Esophagus muscularis mucosa (tissue), 4 donors: ENCODE data around the gene VSIG8. TPM values are rescaled to one million over a fixed set of nuclear protein-coding genes. Genes with fewer than 3 reads are reported as not detected.

Source experiments
- DNase-seq: peaks from one replicate; pipeline ENCODE4 v3.0.0-alpha.2; 2017; ENCODE audit errors: extremely low spot score
- H3K27ac ChIP-seq, 4 donors: fragments of 200-600 bp; sonication (generic); replicated peaks in 1 of 4; 1 replicate in 3 of 4; 2 replicates in 1 of 4; pipeline ENCODE4 v1.5.1; 2016 to 2019; ENCODE audit warnings: mild to moderate bottlenecking in 1 of 4
- H3K27me3 ChIP-seq, 4 donors: fragments of 200-600 bp; sonication (generic); one replicate each; pipeline versions ENCODE4 v1.5.1 to v1.6.0; 2016 to 2019
- H3K36me3 ChIP-seq, 4 donors: fragments of 200-600 bp; sonication (generic); one replicate each; pipeline ENCODE4 v1.5.1; 2016 to 2019
- H3K4me1 ChIP-seq, 4 donors: fragments of 200-600 bp; sonication (generic); one replicate each; pipeline ENCODE4 v1.5.1; 2016 to 2019
- H3K4me3 ChIP-seq, 4 donors: fragments of 200-600 bp; sonication (generic); 1 replicate in 2 of 4; 2 replicates in 2 of 4; pipeline ENCODE4 v1.5.1; 2016 to 2019; ENCODE audit warnings: mild to moderate bottlenecking in 4 of 4, moderate library complexity in 1 of 4
- H3K9me3 ChIP-seq, 4 donors: fragments of 200-600 bp; sonication (generic); 1 replicate in 3 of 4; 2 replicates in 1 of 4; pipeline ENCODE4 v1.5.1; 2016 to 2019
- CTCF ChIP-seq, 3 experiments: fragments of 200-600 bp in 2 of 3; fragments of 450-650 bp in 1 of 3; sonication (generic) in 2 of 3; IDR thresholded peaks; one replicate each; pipeline ENCODE4 v1.5.1; 2017 to 2019; ENCODE audit warnings: antibody characterized with exemption in 3 of 3, mild to moderate bottlenecking in 2 of 3, moderate library complexity in 1 of 3
- EP300 ChIP-seq: sonication (generic); formaldehyde crosslinking; IDR thresholded peaks from one replicate; pipeline ENCODE4 v1.6.1; 2017; ENCODE audit warnings: antibody characterized with exemption
- POLR2A ChIP-seq: fragments of 450-650 bp; IDR thresholded peaks from one replicate; pipeline ENCODE4 v1.6.1; 2017; ENCODE audit warnings: antibody characterized with exemption, moderate library complexity, mild to moderate bottlenecking, low read depth
- POLR2AphosphoS5 ChIP-seq, 2 donors: sonication (generic); formaldehyde crosslinking; IDR thresholded peaks; one replicate each; pipeline ENCODE4 v1.6.1; 2017; ENCODE audit warnings: antibody characterized with exemption in 2 of 2
- WGBS: methylation state at CpG from one replicate; pipeline ENCODE4 v1.1.5; 2018; 5-methylcytosine and 5-hydroxymethylcytosine counted together
- intact Hi-C: fragments of 100-400 bp; cut with DNase I; formaldehyde crosslinking; loops from one replicate; pipeline ENCODE4 v1.15.1; 2023
- total RNA-seq, 4 donors: library from RNA; depleted of rRNA; stranded (reverse); fragments of >200 nt; gene quantifications; one replicate each; pipeline versions ENCODE4 v1.1.0 to v1.2.1, GENCODE V29; 2016

Gene VSIG8
- total RNA-seq, 4 donors from 2014 or later: not detected

GRCh38 chr1:159892944-159893343 lies 30.5 kb upstream of the VSIG8 start:
- H3K27ac ChIP-seq: no peak overlapping the region
- DNase-seq: no peak
- intact Hi-C loops: loop anchor here (5.0 kb wide), 1 partner anchor 111 kb away; the partner anchor contains the start of gene DUSP23
- no peaks in the 10 kb centered on the region for H3K36me3 ChIP-seq
- no peak overlapping the region for H3K4me3 ChIP-seq
- TF ChIP-seq POLR2A (no peak), EP300 (no peak), POLR2AphosphoS5 (IDR thresholded peaks at IDR 0.05) (no peak), CTCF (IDR thresholded peaks at IDR 0.05) (no peak)
- 83% methylated on average over 5 of the region's 5 CpGs for WGBS
- no peaks in the 10 kb centered on the region for H3K9me3 ChIP-seq
- H3K27me3 ChIP-seq: no peaks in the 10 kb centered on the region
- peaks cover 15 to 31% (median 18%) of the 10 kb centered on the region in 4 donors for H3K4me1 ChIP-seq

GRCh38 chr1:159891275-159892157 lies 29.1 kb upstream of the VSIG8 start:
- Histone ChIP-seq H3K27me3 (no peaks in the 10 kb centered on the region), H3K4me3 (no peak overlapping the region), H3K27ac (no peak overlapping the region), H3K4me1 (peaks cover 15 to 26% (median 18%) of the 10 kb centered on the region in 4 donors), H3K36me3 (no peaks in the 10 kb centered on the region), H3K9me3 (no peaks in the 10 kb centered on the region)
- peak; percentile 94 for DNase-seq
- intact Hi-C loops: loop anchor here (1.0 to 5.0 kb wide), 2 partner anchors 92 to 109 kb away; partner anchors contain the start of gene DUSP23
- WGBS: 47% methylated on average over 7 of the region's 7 CpGs
- TF ChIP-seq CTCF (IDR thresholded peaks at IDR 0.05): peak; percentile 93 to 98 (median 95)
- no peak for TF ChIP-seq EP300
- peak in 1 of 2 donors; percentile 78 for TF ChIP-seq POLR2AphosphoS5 (IDR thresholded peaks at IDR 0.05)

- DNase-seq: no peak
- intact Hi-C loops: loop anchor here (5.0 kb wide), 1 partner anchor 108 kb away; the partner anchor contains the start of gene DUSP23
- WGBS: 92% methylated on average over 8 of the region's 8 CpGs
- TF ChIP-seq POLR2A (no peak), CTCF (IDR thresholded peaks at IDR 0.05) (no peak), EP300 (no peak), POLR2AphosphoS5 (IDR thresholded peaks at IDR 0.05) (no peak)
- H3K9me3 ChIP-seq: no peaks in the 10 kb centered on the region
- H3K4me1 ChIP-seq: peaks cover 15 to 24% (median 18%) of the 10 kb centered on the region in 4 donors
- H3K36me3 ChIP-seq: no peaks in the 10 kb centered on the region
- H3K4me3 ChIP-seq: no peak overlapping the region
- peak overlapping the region in 3 of 4 donors; percentile 52 to 55 (median 54) for H3K27ac ChIP-seq
- H3K27me3 ChIP-seq: no peaks in the 10 kb centered on the region
Observed at GRCh38 chr1:159890390-159890789, 27.9 kb upstream of the VSIG8 start.

- peak overlapping the region in 3 of 4 donors; percentile 52 to 61 (median 55) for H3K27ac ChIP-seq
- H3K4me1 ChIP-seq: peaks cover 15 to 24% (median 18%) of the 10 kb centered on the region in 4 donors
- intact Hi-C loops: loop anchor here (5.0 kb wide), 1 partner anchor 108 kb away; the partner anchor contains the start of gene DUSP23
- H3K27me3 ChIP-seq: no peaks in the 10 kb centered on the region
- H3K4me3 ChIP-seq: no peak overlapping the region
- H3K36me3 ChIP-seq: no peaks in the 10 kb centered on the region
- no peaks in the 10 kb centered on the region for H3K9me3 ChIP-seq
- no peak for DNase-seq
- TF ChIP-seq POLR2AphosphoS5 (IDR thresholded peaks at IDR 0.05): peak in 1 of 2 donors; percentile 67
- no peak for TF ChIP-seq POLR2A
- TF ChIP-seq CTCF (IDR thresholded peaks at IDR 0.05): no peak
- TF ChIP-seq EP300: no peak
- 0% methylated on average over 1 of the region's 2 CpGs for WGBS
Observed at GRCh38 chr1:159889821-159890252, 27.4 kb upstream of the VSIG8 start.
